DOHH2 (cell line): ENCODE results near the gene DIP2C.

ENCODE experiments used
- CTCF ChIP-seq: fragments of 200-600 bp; sonication (generic); IDR thresholded peaks from one replicate; pipeline ENCODE4 v1.5.1; 2014; ENCODE audit warnings: antibody characterized with exemption, mild to moderate bottlenecking, low read depth, low read length; ENCODE audit not compliant: poor library complexity, severe bottlenecking
- EZH2phosphoT487 ChIP-seq: fragments of 200-600 bp; sonication (generic); IDR thresholded peaks from 2 replicates; pipeline ENCODE4 v1.6.1; 2017; ENCODE audit warnings: borderline replicate concordance, mild to moderate bottlenecking, antibody characterized with exemption, low read length, moderate library complexity, mixed read lengths

GRCh38 chr10:331186-331585 lies 358.3 kb downstream of the DIP2C start:
- TF ChIP-seq EZH2phosphoT487: no peak
- no peak for TF ChIP-seq CTCF
